ENCODE data around the gene ANO2. TPM values are rescaled to one million over a fixed set of nuclear protein-coding genes. Genes with fewer than 3 reads are reported as not detected.

The ANO2 gene
- total and polyA plus RNA-seq, 4 donors: 0.03 to 0.25 (median 0.15) TPM

- Histone ChIP-seq H3K27ac (ENCODE audit: low read depth in 1 of 2, low read length in 2 of 2) (no peak overlapping the region), H3K4me1 (ENCODE audit: control insufficient read depth in 4 of 4, insufficient read depth in 4 of 4, low read length in 3 of 4) (no peaks in the 10 kb centered on the region), H3K27me3 (ENCODE audit: control insufficient read depth in 4 of 4, insufficient read depth in 4 of 4, low read length in 3 of 4) (peaks cover 0 to 15% (median 0%) of the 10 kb centered on the region in 4 donors), H3K4me3 (ENCODE audit: low read depth in 1 of 3, low read length in 3 of 3) (no peak overlapping the region), H3K9me3 (ENCODE audit: control insufficient read depth in 4 of 4, low read length in 3 of 4) (peaks cover 0 to 4% (median 0%) of the 10 kb centered on the region in 4 donors), H3K36me3 (ENCODE audit: control insufficient read depth in 4 of 4, insufficient read depth in 3 of 4, low read depth in 1 of 4, low read length in 3 of 4) (no peaks in the 10 kb centered on the region), H3K9ac (ENCODE audit: low read depth in 1 of 2, low read length in 2 of 2) (no peak overlapping the region)
- DNase-seq (ENCODE audit: low spot score): peak; percentile 10
- no peak for TF ChIP-seq SP1 (IDR thresholded peaks at IDR 0.05)
- no peak for TF ChIP-seq EGR1 (IDR thresholded peaks at IDR 0.05; ENCODE audit: low read depth in 2 of 2)
- no peak for TF ChIP-seq RXRA (IDR thresholded peaks at IDR 0.05)
- TF ChIP-seq RAD21 (IDR thresholded peaks at IDR 0.05): no peak
- no peak for TF ChIP-seq TAF1 (conservative IDR thresholded peaks at IDR 0.05)
- TF ChIP-seq JUND (IDR thresholded peaks at IDR 0.05): no peak
- TF ChIP-seq CTCF (IDR thresholded peaks at IDR 0.05; ENCODE audit: low read depth, low read length, missing input control): no peak
- TF ChIP-seq HNF4A (conservative IDR thresholded peaks at IDR 0.05): no peak
- TF ChIP-seq, protein P1, sequence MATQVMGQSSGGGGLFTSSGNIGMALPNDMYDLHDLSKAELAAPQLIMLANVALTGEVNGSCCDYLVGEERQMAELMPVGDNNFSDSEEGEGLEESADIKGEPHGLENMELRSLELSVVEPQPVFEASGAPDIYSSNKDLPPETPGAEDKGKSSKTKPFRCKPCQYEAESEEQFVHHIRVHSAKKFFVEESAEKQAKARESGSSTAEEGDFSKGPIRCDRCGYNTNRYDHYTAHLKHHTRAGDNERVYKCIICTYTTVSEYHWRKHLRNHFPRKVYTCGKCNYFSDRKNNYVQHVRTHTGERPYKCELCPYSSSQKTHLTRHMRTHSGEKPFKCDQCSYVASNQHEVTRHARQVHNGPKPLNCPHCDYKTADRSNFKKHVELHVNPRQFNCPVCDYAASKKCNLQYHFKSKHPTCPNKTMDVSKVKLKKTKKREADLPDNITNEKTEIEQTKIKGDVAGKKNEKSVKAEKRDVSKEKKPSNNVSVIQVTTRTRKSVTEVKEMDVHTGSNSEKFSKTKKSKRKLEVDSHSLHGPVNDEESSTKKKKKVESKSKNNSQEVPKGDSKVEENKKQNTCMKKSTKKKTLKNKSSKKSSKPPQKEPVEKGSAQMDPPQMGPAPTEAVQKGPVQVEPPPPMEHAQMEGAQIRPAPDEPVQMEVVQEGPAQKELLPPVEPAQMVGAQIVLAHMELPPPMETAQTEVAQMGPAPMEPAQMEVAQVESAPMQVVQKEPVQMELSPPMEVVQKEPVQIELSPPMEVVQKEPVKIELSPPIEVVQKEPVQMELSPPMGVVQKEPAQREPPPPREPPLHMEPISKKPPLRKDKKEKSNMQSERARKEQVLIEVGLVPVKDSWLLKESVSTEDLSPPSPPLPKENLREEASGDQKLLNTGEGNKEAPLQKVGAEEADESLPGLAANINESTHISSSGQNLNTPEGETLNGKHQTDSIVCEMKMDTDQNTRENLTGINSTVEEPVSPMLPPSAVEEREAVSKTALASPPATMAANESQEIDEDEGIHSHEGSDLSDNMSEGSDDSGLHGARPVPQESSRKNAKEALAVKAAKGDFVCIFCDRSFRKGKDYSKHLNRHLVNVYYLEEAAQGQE (IDR thresholded peaks at IDR 0.05): no peak
- no peak for TF ChIP-seq HNF4G (IDR thresholded peaks at IDR 0.05)
- TF ChIP-seq FOXA1 (IDR thresholded peaks at IDR 0.05): no peak
- TF ChIP-seq, protein P2, sequence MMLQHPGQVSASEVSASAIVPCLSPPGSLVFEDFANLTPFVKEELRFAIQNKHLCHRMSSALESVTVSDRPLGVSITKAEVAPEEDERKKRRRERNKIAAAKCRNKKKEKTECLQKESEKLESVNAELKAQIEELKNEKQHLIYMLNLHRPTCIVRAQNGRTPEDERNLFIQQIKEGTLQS (IDR thresholded peaks at IDR 0.05): no peak
- TF ChIP-seq NR2F2 (IDR thresholded peaks at IDR 0.05): no peak
- TF ChIP-seq ZBTB33 (IDR thresholded peaks at IDR 0.05): no peak
- no peak for TF ChIP-seq FOXA2 (IDR thresholded peaks at IDR 0.05)
- TF ChIP-seq YY1 (IDR thresholded peaks at IDR 0.05): no peak
- WGBS: 93% methylated on average over 4 of the region's 4 CpGs
These were observed 169.0 kb downstream of the ANO2 start for GRCh38 chr12:5776091-5776490.

DNA sequence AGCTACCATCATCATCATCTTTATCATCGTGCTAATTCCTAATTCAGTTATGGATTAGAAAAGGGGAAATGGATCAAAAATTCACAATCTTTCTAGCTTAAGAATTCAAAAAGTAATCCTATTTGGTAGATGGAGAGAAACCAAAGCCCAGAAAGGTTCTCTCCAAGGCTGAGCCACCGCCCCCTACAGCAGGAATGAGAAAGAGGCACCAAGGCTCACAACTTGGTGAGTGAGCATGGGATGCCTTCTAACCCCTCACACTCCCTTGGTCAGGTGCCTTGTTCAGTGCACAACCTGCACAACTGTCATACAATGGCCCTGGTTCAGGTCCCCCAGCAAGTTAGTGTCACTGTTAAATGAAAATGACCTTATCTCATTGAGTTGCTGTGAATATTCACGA, 171.5 kb downstream of the ANO2 start:
- DNase-seq (ENCODE audit: low spot score): no peak
- Histone ChIP-seq H3K9ac (ENCODE audit: low read depth in 1 of 2, low read length in 2 of 2) (no peak overlapping the region), H3K36me3 (ENCODE audit: control insufficient read depth in 4 of 4, insufficient read depth in 3 of 4, low read depth in 1 of 4, low read length in 3 of 4) (no peaks in the 10 kb centered on the region), H3K4me1 (ENCODE audit: control insufficient read depth in 4 of 4, insufficient read depth in 4 of 4, low read length in 3 of 4) (no peaks in the 10 kb centered on the region), H3K4me3 (ENCODE audit: low read depth in 1 of 3, low read length in 3 of 3) (no peak overlapping the region), H3K27me3 (ENCODE audit: control insufficient read depth in 4 of 4, insufficient read depth in 4 of 4, low read length in 3 of 4) (peaks cover 0 to 15% (median 0%) of the 10 kb centered on the region in 4 donors), H3K27ac (ENCODE audit: low read depth in 1 of 2, low read length in 2 of 2) (no peak overlapping the region), H3K9me3 (ENCODE audit: control insufficient read depth in 4 of 4, low read length in 3 of 4) (peaks cover 0 to 4% (median 0%) of the 10 kb centered on the region in 4 donors)
- WGBS: 69% methylated on average over 3 of the region's 3 CpGs
- no peak for TF ChIP-seq SP1 (IDR thresholded peaks at IDR 0.05)
- no peak for TF ChIP-seq TAF1 (conservative IDR thresholded peaks at IDR 0.05)
- TF ChIP-seq, protein P1 (IDR thresholded peaks at IDR 0.05): no peak
- TF ChIP-seq YY1 (IDR thresholded peaks at IDR 0.05): no peak
- no peak for TF ChIP-seq HNF4G (IDR thresholded peaks at IDR 0.05)
- no peak for TF ChIP-seq FOXA2 (IDR thresholded peaks at IDR 0.05)
- no peak for TF ChIP-seq ZBTB33 (IDR thresholded peaks at IDR 0.05)
- TF ChIP-seq MAX (IDR thresholded peaks at IDR 0.05): no peak
- TF ChIP-seq EGR1 (IDR thresholded peaks at IDR 0.05; ENCODE audit: low read depth in 2 of 2): no peak
- TF ChIP-seq JUND (IDR thresholded peaks at IDR 0.05): no peak
- TF ChIP-seq NR2F2 (IDR thresholded peaks at IDR 0.05): no peak

All from liver (tissue), 9 donors.